GM21367 (cell line): ENCODE results near the gene SERPINA4.

Experiments
- ATAC-seq: cut with Tn5 transposase; IDR thresholded peaks from one replicate; pipeline ENCODE4 v1.9.1; 2021; ENCODE audit not compliant: unreplicated experiment

SERPINA4 gene

DNA sequence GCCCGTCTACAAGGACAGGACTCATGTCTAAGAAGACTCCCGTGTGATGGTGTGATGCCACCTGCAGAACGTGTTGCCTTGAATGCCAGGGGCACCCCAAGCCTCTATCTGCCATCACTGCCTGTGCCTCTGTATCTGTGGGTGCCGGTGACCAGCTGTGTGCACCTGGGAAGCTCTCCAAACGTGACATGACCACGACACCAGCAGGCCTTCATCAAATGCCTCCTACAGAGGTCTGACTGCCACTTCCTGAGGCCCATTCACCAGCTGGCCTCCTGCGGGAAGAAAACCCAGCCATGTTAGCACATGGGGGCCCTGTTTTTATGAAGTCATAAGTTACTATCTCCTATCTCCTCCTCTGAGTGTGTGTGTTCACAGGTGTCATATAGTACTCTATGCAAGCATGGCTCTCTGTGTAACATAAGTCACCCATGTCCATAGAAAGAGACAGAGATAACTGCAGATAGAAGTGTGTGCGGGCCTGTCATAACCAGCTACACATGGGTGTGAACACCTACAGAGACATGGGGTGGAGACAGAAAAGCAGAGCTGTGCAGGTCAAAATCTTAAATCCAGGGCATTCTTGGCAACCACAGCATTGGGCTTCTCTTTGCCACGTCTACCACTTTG lies 18.3 kb upstream of the SERPINA4 start:
- ATAC-seq = no peak

- ATAC-seq = no peak
Observed at GRCh38 chr14:94543449-94544124, 17.7 kb upstream of the SERPINA4 start.

GRCh38 chr14:94544726-94545125 lies 16.5 kb upstream of the SERPINA4 start:
- no peak for ATAC-seq

DNA sequence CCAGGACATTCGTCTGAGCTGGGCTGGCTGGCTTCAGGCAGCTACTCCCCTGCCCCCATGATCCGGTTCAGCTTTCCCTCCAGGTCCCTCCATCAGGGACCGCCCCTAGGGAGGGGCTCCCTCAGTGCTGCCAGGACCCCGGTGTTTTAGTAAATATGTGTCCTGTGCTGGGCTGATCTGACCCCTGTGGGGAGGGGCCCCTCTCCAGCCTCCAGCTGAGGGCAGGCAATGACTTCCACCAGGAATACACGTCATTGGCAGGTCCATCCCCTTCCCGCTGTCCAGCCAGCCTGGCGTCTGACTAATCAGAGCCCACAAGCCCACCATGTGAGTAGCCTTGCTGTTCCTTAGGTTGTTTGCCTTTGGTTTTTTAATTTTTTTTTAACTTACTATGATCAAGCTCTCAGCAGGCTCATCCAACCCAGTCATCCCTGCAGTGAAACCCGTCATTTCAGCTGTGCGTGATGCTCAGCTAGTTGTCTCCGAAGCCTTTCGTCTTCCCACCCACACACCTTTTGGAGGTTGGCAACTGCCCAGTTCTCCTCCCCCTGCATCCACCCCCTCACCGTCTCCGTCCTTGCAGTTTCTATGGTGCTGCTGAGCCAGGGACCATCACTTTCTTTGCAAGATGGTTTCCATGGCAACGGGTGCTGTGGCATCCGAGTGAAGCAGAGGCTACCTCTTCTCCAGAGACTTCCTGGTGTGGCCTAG lies 16.0 kb upstream of the SERPINA4 start:
- no peak for ATAC-seq

GRCh38 chr14:94547151-94547680 lies 14.0 kb upstream of the SERPINA4 start:
- no peak for ATAC-seq

- ATAC-seq = no peak
Observed at GRCh38 chr14:94547726-94548125, 13.5 kb upstream of the SERPINA4 start.

DNA sequence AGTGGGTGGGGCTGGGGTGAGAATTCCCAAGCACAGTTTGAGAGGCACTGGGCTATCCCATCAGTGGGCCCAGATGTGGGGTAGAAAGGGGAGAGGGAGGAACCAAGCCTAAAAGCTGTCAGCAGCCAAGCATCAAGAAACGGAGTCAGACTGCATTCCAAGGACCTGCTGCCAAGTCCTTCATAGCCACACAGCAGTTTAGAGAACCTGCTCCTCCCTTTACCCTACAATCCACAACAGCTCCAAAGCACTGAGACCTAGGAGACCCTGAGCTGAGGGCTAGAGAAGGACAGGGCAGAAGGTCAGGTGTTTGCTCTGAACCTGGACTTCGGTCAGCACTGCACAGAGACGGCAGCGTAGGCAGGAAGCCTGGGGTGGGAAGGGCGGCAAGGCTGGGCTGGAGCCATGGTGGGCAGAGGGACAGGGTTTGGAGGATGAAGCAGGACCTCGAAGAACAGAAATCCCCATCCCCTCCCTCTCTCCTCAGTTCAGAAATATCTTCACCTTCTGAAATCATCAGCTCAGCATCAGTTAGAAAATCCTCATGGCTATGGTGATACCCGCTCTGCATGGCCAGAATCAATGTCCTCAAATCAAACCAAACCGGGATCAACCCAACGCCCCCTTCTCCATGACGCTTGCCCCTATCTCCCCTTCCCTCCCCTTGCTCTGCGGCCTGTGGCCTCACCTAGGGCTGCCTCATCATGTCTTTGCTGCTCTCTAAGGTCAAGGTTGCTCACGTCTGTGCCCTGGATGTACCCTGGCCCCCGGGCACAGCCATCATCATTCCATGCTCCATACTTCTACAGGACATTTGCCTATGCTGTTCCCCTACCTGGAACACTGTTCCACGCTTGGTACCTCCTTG lies 12.9 kb upstream of the SERPINA4 start:
- no peak for ATAC-seq

DNA sequence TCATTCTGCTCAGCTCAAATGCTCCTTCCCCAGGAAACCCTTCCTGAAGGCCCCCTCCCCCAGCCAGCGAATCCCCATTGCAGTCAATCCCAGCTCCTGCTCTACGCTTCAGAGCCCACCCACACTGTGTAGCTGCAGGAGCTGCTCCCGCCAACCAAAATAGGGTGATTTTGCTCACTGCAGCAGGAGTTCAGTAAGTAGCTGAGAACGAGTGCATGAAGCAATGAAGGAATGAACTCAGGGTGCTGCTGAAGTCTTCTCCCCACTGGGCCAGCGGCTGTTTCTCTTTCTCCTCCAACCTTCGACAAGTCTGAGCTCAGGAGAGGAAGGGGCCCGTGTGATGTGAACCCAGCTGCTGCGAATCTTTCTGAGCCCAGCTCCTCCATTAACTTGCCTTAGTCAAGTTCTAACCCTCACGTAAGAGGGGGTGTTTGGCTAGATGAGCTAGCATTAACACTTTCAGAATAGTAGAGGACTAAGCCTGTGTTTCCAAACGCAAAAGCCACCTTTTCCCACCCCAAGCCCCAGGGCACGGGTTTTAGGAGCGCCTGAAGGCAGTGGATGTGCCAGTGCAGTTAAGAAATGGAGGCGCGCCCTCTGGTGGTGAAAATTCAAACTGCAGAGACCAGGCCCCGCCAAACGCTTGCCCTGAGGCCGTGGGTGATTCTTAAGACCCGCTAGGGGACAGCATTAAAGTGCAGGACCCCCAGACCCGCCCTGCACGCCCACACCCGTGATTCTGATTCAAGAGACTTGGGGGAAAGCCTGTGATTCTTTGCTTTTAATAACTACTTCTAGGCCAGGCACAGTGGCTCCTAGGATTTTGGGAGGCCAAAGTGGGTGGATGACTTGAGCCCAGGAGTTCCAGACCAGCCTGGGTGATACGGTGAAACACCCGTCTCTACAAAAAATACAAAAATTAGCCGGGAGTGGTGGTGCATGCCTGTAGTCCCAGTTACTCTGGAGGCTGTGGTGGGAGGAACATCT lies 11.9 kb upstream of the SERPINA4 start:
- peak; percentile 80 for ATAC-seq

GRCh38 chr14:94550041-94550440 lies 11.2 kb upstream of the SERPINA4 start:
- no peak for ATAC-seq

DNA sequence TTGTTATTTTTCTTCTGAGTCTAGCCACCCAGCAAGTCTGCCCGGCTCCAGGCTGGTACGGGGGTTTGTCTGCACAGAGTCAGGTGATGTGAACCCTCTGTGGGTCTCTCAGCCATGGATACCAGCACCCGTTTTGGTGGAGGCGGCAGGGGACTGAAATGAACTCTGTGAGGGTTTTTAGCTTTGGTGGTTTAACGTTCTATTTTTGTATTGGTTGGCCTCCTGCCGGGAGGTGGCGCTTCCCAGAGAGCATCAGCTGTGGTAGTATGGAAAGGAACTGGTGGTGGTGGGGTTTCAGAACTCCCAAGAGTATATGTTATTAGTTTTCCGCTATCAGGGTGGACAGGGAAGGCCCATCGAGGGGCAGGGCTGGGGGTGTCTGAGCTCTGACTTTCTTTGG lies 5.3 kb upstream of the SERPINA4 start:
- ATAC-seq = no peak

- no peak for ATAC-seq
Observed at GRCh38 chr14:94557327-94557726, 3.9 kb upstream of the SERPINA4 start.

GRCh38 chr14:94558842-94559241 lies 2.4 kb upstream of the SERPINA4 start:
- no peak for ATAC-seq

- no peak for ATAC-seq
Observed at GRCh38 chr14:94559638-94560290, 1.5 kb upstream of the SERPINA4 start.

- no peak for ATAC-seq
Observed at GRCh38 chr14:94560291-94560665, 964 bp upstream of the SERPINA4 start.

GRCh38 chr14:94561656-94562010 lies 391 bp downstream of the SERPINA4 start:
- ATAC-seq = no peak

GRCh38 chr14:94562022-94562421 lies 780 bp downstream of the SERPINA4 start:
- no peak for ATAC-seq

GRCh38 chr14:94562941-94563883 lies 2.0 kb downstream of the SERPINA4 start:
- ATAC-seq = no peak

DNA sequence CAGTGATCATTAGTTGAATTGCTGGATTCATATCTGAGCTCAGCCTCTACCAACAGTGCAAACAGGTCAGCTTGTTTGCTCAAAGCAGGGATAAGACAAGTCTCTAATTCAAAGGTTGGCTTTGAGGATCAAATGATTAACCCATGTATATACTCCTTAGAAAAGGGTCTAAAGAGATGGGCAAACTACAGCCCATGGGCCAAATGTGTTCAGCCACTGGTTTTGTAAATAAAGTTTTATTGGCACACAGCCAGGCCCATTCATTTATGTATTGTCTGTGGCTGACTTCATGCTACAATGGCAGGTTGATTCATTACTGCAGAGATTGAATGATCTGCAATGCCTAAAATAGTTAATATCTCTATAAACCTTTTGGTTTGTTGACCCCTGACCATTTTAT lies 3.1 kb downstream of the SERPINA4 start:
- no peak for ATAC-seq
